ENCODE data around the gene ARHGEF1. TPM values are rescaled to one million over a fixed set of nuclear protein-coding genes. Genes with fewer than 3 reads are reported as not detected.

ARHGEF1 gene
- total RNA-seq, 2 donors from 2014 or later, result 75.3 to 104 TPM

DNA sequence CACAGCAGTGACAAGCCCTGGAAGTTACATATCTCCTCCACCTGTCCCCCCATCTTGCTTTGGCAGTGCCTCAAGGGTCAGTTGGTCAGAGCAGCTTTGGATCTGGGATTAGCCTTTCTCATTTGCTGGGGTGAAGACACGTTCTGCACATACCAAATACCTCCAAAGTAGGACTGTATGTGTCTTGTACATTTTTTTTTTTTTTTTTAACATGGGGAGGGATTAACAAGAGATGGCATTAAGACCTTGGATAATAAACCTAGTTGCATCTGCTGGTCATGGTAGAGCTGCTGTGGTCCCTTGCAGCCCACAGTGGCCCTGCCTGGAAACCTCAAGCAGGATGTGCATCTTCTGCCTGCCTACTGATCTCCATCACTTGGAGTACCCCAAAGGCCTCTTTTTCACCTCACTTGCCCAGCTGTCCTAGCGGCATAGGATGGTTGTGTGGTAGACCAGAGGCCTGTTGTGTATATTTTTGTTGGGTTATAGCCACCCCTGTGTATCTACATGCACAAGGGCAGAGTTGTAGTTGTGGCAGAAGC is 20.5 kb upstream of the ARHGEF1 start:
- ATAC-seq (ENCODE audit: insufficient number of reproducible peaks, low FRiP score, low read depth), result no peak

DNA sequence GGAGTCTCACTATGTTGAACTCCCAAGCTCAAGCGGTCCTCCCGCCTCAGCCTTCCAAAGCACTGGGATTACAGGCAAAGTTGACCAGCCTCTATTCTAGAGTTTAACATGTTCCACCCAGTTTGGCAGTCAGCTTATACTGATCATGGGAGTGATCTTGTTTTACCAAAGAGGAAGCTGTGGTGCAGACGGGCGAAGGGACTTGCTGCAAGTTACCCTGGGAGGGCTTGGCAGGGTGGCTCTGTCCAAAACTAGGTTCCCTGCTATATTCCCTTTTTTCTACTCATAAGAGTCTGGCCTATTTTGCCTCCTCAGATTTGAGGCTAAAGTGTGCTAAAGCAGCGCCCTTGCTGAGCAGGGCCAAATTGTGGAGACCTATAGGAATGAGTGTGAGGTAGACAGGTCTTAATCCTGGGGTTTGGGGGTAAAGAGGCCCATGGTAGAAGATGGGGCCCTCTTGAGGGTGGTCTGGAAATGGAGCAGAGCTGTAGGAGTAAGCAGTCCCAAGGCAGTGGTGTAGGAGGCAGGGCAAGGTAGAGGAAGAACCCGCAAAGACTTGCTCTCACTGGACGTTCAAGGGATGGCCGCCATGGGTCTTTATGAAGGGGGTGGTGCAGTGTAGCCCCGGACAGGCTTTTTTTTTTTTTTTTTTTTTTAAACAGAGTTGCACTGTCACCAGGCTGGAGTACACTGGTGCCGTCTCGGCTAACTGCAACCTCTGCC is 19.6 kb upstream of the ARHGEF1 start:
- Histone ChIP-seq H3K36me3 (peaks cover 40% of the 10 kb centered on the region), H3K27me3 (replicated peaks; ENCODE audit: insufficient read depth) (no peaks in the 10 kb centered on the region), H3K4me3 (no peak overlapping the region), H3K4me1 (ENCODE audit: control insufficient read depth in 1 of 2, low read depth in 2 of 2) (peaks cover 22 to 30% of the 10 kb centered on the region in 2 donors), H3K9me3 (no peaks in the 10 kb centered on the region), H3K27ac (no peak overlapping the region)
- DNase-seq (ENCODE audit: low spot score) (no peak), ATAC-seq (ENCODE audit: insufficient number of reproducible peaks, low FRiP score, low read depth) (no peak)
- TF ChIP-seq, protein P1, sequence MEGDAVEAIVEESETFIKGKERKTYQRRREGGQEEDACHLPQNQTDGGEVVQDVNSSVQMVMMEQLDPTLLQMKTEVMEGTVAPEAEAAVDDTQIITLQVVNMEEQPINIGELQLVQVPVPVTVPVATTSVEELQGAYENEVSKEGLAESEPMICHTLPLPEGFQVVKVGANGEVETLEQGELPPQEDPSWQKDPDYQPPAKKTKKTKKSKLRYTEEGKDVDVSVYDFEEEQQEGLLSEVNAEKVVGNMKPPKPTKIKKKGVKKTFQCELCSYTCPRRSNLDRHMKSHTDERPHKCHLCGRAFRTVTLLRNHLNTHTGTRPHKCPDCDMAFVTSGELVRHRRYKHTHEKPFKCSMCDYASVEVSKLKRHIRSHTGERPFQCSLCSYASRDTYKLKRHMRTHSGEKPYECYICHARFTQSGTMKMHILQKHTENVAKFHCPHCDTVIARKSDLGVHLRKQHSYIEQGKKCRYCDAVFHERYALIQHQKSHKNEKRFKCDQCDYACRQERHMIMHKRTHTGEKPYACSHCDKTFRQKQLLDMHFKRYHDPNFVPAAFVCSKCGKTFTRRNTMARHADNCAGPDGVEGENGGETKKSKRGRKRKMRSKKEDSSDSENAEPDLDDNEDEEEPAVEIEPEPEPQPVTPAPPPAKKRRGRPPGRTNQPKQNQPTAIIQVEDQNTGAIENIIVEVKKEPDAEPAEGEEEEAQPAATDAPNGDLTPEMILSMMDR (IDR thresholded peaks at IDR 0.05), result no peak

More for the DNA sequence above, 20.5 kb upstream of the ARHGEF1 start:
- H3K27ac ChIP-seq, result no peak overlapping the region
- TF ChIP-seq, protein P1 (IDR thresholded peaks at IDR 0.05), result no peak
- peaks cover 22 to 30% of the 10 kb centered on the region in 2 donors for H3K4me1 ChIP-seq (ENCODE audit: control insufficient read depth in 1 of 2, low read depth in 2 of 2)
- H3K4me3 ChIP-seq, result peak overlapping the region; percentile 23
- peaks cover 40% of the 10 kb centered on the region for H3K36me3 ChIP-seq
- DNase-seq (ENCODE audit: low spot score), result no peak
- H3K27me3 ChIP-seq (replicated peaks; ENCODE audit: insufficient read depth), result no peaks in the 10 kb centered on the region
- no peaks in the 10 kb centered on the region for H3K9me3 ChIP-seq

DNA sequence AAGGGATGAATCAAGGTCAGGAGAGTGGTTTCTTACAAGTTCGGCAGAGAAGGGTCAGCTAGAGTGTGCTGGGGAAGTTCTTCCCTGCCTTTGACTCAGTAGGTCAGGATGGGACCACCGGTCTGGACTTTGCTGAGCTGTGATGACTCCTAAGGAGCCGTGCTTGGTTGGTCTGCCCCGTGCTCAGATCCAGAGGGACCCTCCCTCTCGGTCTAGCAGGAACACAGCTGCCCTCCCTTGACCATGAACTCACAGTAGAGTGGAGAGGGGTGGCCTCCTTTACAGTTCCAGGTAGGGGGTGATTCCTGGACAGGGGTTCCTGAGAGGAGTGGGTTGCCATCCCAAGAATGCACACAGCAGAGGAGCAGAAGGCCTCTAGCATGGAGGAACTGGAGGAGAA is 18.6 kb upstream of the ARHGEF1 start:
- Histone ChIP-seq H3K27me3 (replicated peaks; ENCODE audit: insufficient read depth) (no peaks in the 10 kb centered on the region), H3K27ac (no peak overlapping the region), H3K9me3 (no peaks in the 10 kb centered on the region), H3K4me3 (no peak overlapping the region), H3K4me1 (ENCODE audit: control insufficient read depth in 1 of 2, low read depth in 2 of 2) (peaks cover 19 to 30% of the 10 kb centered on the region in 2 donors), H3K36me3 (peaks cover 50% of the 10 kb centered on the region)
- TF ChIP-seq, protein P1 (IDR thresholded peaks at IDR 0.05), result no peak
- ATAC-seq (ENCODE audit: insufficient number of reproducible peaks, low FRiP score, low read depth) (no peak), DNase-seq (ENCODE audit: low spot score) (no peak)

DNA sequence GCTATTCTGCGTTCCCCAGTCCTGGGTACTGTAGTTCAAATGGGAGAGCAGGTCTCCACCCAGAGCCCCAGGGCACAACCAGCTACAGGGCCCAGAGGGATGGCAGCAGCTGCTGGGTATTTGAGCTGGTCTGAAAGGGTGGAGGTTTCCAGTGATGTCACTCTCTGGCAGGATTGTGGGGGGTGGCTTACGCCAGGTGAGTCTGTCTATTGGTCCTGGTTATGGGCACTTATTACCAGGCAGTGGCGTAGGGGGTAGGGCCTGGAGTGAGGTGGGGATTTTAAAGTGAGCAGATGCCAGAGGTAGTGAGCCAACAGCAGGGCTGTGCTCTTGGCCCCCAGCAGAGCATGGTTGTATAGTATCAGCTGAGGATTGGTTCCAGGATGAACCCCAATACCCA is 16.7 kb upstream of the ARHGEF1 start:
- TF ChIP-seq, protein P1 (IDR thresholded peaks at IDR 0.05), result no peak

DNA sequence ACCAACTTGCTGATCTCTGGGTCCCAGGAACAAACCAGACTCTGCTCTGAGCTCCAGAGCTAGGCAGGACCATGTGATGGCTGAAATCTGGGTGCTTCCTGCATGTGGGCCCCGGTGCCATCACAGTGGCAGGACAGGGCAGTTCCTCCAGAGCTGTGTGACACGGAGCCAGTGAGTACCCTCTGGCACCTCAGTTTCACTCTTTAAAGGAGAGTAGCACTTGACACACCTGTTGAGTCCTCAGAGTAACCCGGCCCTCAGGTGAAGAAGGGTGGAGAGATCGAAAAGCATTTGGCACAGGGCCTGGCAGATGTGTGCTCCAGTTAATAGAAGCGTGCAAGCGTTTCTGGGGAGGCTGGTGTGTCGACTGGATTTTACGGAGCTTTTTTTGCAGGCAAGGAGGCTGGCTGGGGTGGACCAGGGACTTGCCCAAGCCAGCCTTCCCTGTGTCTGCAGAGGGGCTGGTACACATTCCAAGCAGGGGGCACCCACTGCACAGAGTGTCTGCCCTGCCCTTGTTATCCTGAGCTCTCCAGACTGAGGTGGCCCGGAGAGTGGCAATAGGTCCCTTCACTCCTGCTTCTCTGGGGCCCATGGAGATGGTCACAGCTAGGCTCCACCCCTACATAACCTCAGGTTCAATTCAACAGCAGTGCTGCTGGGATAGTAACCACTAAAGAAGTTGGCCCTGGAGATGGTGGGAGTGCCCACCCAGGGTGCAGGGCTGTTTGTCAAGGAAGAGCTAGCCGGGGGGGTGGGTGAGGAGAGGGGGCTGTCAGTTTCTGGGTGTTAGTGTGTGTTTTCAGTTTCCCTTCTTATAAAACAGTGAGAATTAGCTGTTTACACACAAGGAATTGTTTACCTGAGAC is 14.6 kb upstream of the ARHGEF1 start:
- Histone ChIP-seq H3K27ac (no peak overlapping the region), H3K4me3 (no peak overlapping the region), H3K27me3 (replicated peaks; ENCODE audit: insufficient read depth) (no peaks in the 10 kb centered on the region), H3K36me3 (peaks cover 51% of the 10 kb centered on the region), H3K9me3 (no peaks in the 10 kb centered on the region), H3K4me1 (ENCODE audit: control insufficient read depth in 1 of 2, low read depth in 2 of 2) (peaks cover 2% of the 10 kb centered on the region in 2 donors)
- no peak for ATAC-seq (ENCODE audit: insufficient number of reproducible peaks, low FRiP score, low read depth)
- TF ChIP-seq, protein P1 (IDR thresholded peaks at IDR 0.05), result no peak
- DNase-seq (ENCODE audit: low spot score), result no peak

More for the DNA sequence above, 16.7 kb upstream of the ARHGEF1 start:
- no peak for DNase-seq (ENCODE audit: low spot score)
- Histone ChIP-seq H3K36me3 (peaks cover 61% of the 10 kb centered on the region), H3K4me1 (ENCODE audit: control insufficient read depth in 1 of 2, low read depth in 2 of 2) (peaks cover 13 to 23% of the 10 kb centered on the region in 2 donors), H3K4me3 (no peak overlapping the region), H3K27me3 (replicated peaks; ENCODE audit: insufficient read depth) (no peaks in the 10 kb centered on the region), H3K9me3 (no peaks in the 10 kb centered on the region), H3K27ac (no peak overlapping the region)
- no peak for ATAC-seq (ENCODE audit: insufficient number of reproducible peaks, low FRiP score, low read depth)
